Astrocyte of the spinal cord (primary cell): ENCODE data around the gene TP53I11.

ENCODE experiments used
- DNase-seq: peaks from one replicate; pipeline ENCODE4 v3.0.0; 2011; ENCODE audit warnings: low read depth, low spot score
- H3K4me3 ChIP-seq: 2 replicates; pipeline ENCODE4 v1.5.1; 2011; ENCODE audit warnings: low read depth, mild to moderate bottlenecking, low read length, moderate library complexity
- in situ Hi-C: cut with HindIII; loops from 2 replicates; pipeline ENCODE4 v1.10.0; 2017; ENCODE audit warnings: low sequenced_read_pairs
- TF ChIP-seq, protein P1 (sequence below): IDR thresholded peaks from 2 replicates; pipeline ENCODE4 v1.5.1; 2012; ENCODE audit warnings: low read depth, mild to moderate bottlenecking, low read length, inconsistent platforms

TP53I11 gene

DNA sequence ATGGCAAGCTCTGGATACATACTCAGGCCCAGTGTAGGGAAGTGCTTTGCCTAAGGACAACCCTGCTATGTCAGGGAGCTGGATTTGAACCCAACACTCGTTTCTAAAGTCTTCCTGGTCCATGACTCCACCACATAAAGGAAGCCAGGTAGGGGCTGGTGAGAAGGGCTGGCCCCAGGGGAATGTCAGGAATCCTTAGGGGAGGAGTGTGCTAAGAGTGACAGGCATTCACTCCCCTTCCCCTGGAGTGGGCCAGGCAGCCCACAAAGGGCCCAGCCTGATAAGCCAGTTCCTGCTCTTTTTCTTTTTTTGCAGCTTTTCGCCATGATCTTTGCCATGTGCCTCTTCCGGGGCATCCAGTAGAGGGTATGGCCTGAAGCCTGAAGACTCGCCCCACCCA lies 21.9 kb downstream of the TP53I11 start:
- no peak for DNase-seq
- in situ Hi-C loops = no loop called here
- TF ChIP-seq, protein P1, sequence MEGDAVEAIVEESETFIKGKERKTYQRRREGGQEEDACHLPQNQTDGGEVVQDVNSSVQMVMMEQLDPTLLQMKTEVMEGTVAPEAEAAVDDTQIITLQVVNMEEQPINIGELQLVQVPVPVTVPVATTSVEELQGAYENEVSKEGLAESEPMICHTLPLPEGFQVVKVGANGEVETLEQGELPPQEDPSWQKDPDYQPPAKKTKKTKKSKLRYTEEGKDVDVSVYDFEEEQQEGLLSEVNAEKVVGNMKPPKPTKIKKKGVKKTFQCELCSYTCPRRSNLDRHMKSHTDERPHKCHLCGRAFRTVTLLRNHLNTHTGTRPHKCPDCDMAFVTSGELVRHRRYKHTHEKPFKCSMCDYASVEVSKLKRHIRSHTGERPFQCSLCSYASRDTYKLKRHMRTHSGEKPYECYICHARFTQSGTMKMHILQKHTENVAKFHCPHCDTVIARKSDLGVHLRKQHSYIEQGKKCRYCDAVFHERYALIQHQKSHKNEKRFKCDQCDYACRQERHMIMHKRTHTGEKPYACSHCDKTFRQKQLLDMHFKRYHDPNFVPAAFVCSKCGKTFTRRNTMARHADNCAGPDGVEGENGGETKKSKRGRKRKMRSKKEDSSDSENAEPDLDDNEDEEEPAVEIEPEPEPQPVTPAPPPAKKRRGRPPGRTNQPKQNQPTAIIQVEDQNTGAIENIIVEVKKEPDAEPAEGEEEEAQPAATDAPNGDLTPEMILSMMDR = no peak
- no peak overlapping the region for H3K4me3 ChIP-seq

DNA sequence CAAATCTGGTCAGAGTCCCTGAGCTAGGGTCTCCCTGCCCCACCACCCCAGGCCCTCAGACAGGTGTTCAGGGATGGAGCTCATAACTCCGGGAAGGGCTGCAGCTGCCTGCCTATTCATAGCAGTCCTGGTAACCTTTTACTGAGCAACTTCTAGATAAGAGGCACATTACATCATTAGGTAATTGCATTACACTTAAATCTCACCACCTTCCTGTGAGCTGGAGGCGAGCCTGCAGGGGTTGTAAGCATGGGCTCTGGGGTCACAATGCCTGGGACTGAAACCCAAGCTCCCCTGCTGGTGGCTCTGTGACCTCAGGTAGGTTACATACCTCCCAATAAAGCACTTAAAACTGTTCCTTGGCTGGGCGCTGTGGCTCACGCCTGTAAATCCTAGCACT lies 22.5 kb downstream of the TP53I11 start:
- in situ Hi-C loops = no loop called here
- DNase-seq = no peak
- TF ChIP-seq, protein P1 = no peak
- H3K4me3 ChIP-seq = no peak overlapping the region

DNA sequence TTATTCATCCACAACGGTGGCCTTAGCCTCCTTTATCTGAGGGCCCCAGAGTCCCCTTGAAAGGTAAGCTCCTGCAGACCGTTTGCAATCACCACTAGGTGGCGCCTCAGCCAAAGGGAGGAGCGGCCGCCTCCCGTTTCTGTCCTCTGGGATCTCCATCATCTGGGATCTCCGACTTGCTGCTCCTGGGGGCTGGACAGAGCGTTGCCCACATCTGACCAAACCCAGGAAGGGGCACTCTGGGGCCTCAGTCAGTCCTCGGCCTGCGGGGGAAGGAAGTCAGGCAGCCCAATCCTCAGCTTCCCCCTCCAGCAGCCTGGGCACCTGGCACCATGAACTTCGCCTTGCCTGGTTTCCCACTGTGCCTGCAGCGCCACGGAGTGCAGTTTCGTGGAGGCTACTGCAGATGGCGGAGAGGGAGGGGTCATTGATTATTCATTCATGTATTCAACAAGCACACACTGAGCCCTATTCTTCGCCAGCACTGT lies 23.5 kb downstream of the TP53I11 start:
- no peak overlapping the region for H3K4me3 ChIP-seq
- in situ Hi-C loops = no loop called here
- DNase-seq = peak; percentile 58

DNA sequence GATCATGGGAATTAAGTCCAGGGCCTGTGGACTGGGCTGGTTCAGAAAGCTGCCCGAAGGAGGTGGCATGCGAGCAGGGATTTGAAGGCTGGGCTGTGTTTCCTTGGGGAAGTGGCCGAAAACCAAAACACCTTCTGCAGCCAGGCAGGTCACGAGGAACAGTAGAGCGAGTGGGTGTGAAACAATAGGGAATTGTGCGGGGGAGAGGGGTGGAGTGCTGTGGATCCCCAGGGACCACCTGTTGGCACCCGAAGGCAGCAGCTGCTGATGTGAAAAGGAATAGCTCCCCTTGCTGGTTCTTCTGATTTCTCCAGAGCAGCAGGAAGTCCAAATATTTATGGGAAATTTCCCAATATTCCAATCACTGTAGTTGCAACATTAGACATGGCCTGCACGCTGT lies 24.6 kb downstream of the TP53I11 start:
- in situ Hi-C loops = no loop called here
- TF ChIP-seq, protein P1 = no peak
- H3K4me3 ChIP-seq = no peak overlapping the region
- no peak for DNase-seq

More for the DNA sequence above, 23.5 kb downstream of the TP53I11 start:
- TF ChIP-seq, protein P1 = peak; percentile 91

DNA sequence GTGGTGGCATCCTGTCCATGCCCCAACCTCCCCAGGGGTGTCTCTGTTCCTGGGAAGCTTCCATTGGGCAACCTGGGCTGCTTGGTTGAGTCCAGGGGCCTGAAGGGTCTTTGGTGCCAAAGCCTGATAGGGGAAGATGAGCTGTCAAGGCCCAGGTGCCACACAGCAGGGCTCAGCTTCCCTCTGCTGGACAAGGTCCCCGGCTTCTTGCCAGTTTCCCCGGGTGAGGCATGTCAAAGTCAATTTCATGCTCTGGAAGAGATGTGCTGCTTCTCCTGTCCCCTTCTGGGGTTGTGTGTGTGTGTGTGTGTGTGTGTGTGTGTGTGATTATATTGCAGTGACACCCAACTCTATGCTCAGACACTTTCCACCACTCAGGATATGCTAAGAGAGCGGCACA lies 26.9 kb downstream of the TP53I11 start:
- DNase-seq = no peak
- in situ Hi-C loops = no loop called here
- TF ChIP-seq, protein P1 = no peak
- no peak overlapping the region for H3K4me3 ChIP-seq

DNA sequence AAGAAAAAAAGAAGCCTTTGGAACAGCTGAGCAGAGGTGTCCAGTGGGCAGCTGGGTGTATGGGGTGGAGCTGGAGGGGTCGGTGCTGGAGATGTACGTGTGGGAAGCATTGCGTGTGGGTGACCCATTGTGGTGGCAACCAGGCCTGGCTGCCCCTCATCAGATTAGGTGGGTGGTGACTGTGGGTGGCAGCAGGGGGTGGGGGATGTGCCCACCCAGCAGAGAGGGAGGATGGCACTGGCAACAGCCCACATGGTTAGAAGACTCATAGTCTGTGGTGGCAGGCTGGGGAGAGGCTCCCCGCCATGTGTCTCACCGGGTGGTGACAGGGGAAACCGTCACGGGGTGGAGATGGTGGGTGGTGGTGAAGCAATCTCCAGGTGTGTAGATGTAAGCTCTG lies 27.6 kb downstream of the TP53I11 start:
- in situ Hi-C loops = no loop called here
- H3K4me3 ChIP-seq = no peak overlapping the region
- DNase-seq = no peak
- TF ChIP-seq, protein P1 = no peak

DNA sequence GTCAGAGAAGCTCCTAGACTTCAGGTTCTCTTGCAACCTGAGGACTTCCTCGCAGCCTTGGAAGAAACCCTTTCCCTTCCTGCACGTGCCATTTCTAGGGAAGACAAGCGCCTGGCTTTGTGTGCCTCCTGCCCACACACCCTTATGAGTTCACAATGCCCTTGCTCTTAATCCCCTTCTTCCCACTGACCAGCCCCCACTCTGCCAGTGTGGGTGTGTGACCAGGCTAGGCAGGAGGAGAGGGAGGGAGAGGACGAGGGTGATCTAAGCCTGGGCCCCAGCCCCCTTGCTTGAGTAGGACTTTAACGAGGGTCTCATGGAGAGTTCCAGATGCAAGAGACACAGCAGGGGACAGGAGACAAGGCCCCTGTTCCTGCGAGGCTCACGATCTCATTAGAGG lies 30.2 kb downstream of the TP53I11 start:
- TF ChIP-seq, protein P1 = no peak
- no peak for DNase-seq
- in situ Hi-C loops = no loop called here
- H3K4me3 ChIP-seq = no peak overlapping the region
